RWPE2 (cell line): ENCODE results near the gene TERB1.
"Not testable (repeated sequence)": the region's sequence is repeated elsewhere in the genome, so short reads cannot be mapped to it uniquely, and the experiment has no call there.

Experiments used
- ATAC-seq: fragments of 200-7000 bp; cut with Tn5 transposase; 3 replicates; pipeline ENCODE4 v1.9.1; 2021; ENCODE audit warnings: low read depth
- DNase-seq: peaks from one replicate; pipeline ENCODE4 v3.0.0-alpha.2; 2020; ENCODE audit warnings: low spot score
- H3K27ac ChIP-seq: fragments of 450-650 bp; 2 replicates; pipeline ENCODE4 v1.5.1; 2017; ENCODE audit warnings: mild to moderate bottlenecking; ENCODE audit not compliant: poor library complexity, severe bottlenecking
- H3K27me3 ChIP-seq: fragments of 250-450 bp; sonication (Bioruptor Pico); 2 replicates; pipeline ENCODE4 v1.5.1; 2021; ENCODE audit warnings: mild to moderate bottlenecking, moderate library complexity; ENCODE audit not compliant: insufficient read depth, poor library complexity, severe bottlenecking
- H3K36me3 ChIP-seq: fragments of 250-450 bp; sonication (Bioruptor Pico); 2 replicates; pipeline ENCODE4 v1.5.1; 2020; ENCODE audit warnings: low read depth, mild to moderate bottlenecking, moderate library complexity
- H3K4me1 ChIP-seq: fragments of 250-450 bp; sonication (Bioruptor Pico); 2 replicates; pipeline ENCODE4 v1.5.1; 2021; ENCODE audit warnings: mild to moderate bottlenecking, moderate library complexity; ENCODE audit not compliant: insufficient read depth, poor library complexity, severe bottlenecking
- H3K4me3 ChIP-seq: fragments of 250-450 bp; sonication (Bioruptor Pico); 2 replicates; pipeline ENCODE4 v1.5.1; 2021; ENCODE audit warnings: mild to moderate bottlenecking, moderate library complexity; ENCODE audit not compliant: severe bottlenecking
- H3K9me3 ChIP-seq: fragments of 250-450 bp; sonication (Bioruptor Pico); 2 replicates; pipeline ENCODE4 v1.5.1; 2021; ENCODE audit warnings: mild to moderate bottlenecking, moderate library complexity; ENCODE audit not compliant: severe bottlenecking
- CTCF ChIP-seq: fragments of 450-650 bp; IDR thresholded peaks from one replicate; pipeline ENCODE4 v1.5.1; 2017; ENCODE audit warnings: mild to moderate bottlenecking, moderate library complexity; ENCODE audit not compliant: poor library complexity, severe bottlenecking

TERB1 gene

DNA sequence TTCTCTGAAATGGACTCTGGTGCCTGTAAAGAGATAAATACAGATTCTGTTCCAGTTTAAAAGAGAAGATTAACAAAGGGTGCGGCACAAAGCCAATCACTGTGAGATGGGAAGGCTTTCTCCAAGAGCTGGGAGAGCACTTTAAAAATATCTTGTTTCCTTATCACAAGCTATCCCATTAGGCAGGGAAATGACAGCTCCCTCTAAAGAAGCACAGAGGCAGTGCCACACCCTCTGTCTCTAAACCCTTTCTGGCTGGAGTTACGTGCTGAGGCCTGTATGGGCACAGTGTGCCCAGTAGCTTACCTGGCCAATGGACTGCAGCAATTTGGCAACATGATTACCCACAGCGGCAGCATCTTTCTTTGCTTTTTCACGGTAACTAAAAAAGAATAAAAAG lies 9.0 kb upstream of the TERB1 start:
- H3K27ac ChIP-seq: no peak overlapping the region
- ATAC-seq: peak; percentile 67; the same call in 2 of the 3 replicates
- no peak overlapping the region for H3K4me3 ChIP-seq
- TF ChIP-seq CTCF: no peak
- no peaks in the 10 kb centered on the region for H3K27me3 ChIP-seq
- H3K4me1 ChIP-seq: no peaks in the 10 kb centered on the region
- peaks cover 89% of the 10 kb centered on the region for H3K36me3 ChIP-seq
- DNase-seq: no peak
- H3K9me3 ChIP-seq: no peaks in the 10 kb centered on the region

DNA sequence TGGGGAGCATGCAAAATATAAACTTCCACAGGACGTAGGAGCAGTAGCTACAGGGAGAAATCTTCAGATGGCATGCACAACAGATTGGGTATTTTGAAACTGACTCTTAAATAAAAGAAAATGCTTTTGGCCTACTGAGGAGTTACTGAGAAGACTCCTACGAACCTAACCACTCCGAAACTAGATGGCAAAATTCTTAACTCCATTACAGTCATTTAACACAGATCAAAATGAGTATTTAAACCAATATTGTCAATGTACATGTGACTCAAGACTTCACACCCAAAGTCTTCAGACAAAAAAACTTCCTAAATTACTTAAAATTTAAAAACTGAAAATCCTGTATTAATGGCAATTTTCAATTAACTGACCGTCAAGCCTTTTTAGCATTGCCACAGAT lies 8.4 kb upstream of the TERB1 start:
- H3K27ac ChIP-seq: no peak overlapping the region
- DNase-seq (no peak), ATAC-seq (no peak)
- no peak for TF ChIP-seq CTCF
- H3K36me3 ChIP-seq: peaks cover 89% of the 10 kb centered on the region
- H3K27me3 ChIP-seq: no peaks in the 10 kb centered on the region
- no peak overlapping the region for H3K4me3 ChIP-seq
- H3K4me1 ChIP-seq: no peaks in the 10 kb centered on the region
- H3K9me3 ChIP-seq: no peaks in the 10 kb centered on the region

GRCh38 chr16:66802159-66802558 lies 775 bp upstream of the TERB1 start:
- Histone ChIP-seq H3K9me3 (no peaks in the 10 kb centered on the region), H3K4me1 (no peaks in the 10 kb centered on the region), H3K27me3 (no peaks in the 10 kb centered on the region), H3K36me3 (peaks cover 52% of the 10 kb centered on the region), H3K4me3 (no peak overlapping the region), H3K27ac (no peak overlapping the region)
- no peak for TF ChIP-seq CTCF
- no peak for ATAC-seq
- no peak for DNase-seq

DNA sequence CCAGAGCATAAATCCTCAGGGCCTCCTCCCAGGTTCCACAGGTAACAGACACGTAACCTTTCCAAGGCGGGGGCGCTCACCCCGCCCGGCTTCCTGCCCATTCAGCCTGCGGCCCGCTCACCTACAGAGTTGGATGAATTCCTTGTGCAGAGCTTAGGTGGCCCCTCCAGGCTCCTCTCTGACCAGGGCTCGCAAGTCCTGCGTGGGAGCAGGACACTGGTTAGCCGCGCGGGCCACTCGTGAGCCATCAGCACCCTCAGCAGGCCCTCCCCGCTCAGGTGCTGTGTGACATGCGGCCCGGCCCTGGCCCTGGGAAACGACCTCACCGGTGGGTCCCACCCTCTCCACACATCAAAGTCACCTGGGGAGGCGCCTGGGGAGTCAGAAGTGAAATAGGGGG lies 528 bp downstream of the TERB1 start:
- DNase-seq: no peak
- no peaks in the 10 kb centered on the region for H3K27me3 ChIP-seq
- H3K27ac ChIP-seq: no peak overlapping the region
- no peaks in the 10 kb centered on the region for H3K9me3 ChIP-seq
- H3K4me1 ChIP-seq: no peaks in the 10 kb centered on the region
- no peak overlapping the region for H3K4me3 ChIP-seq
- ATAC-seq: no peak
- no peak for TF ChIP-seq CTCF
- H3K36me3 ChIP-seq: peaks cover 39% of the 10 kb centered on the region

DNA sequence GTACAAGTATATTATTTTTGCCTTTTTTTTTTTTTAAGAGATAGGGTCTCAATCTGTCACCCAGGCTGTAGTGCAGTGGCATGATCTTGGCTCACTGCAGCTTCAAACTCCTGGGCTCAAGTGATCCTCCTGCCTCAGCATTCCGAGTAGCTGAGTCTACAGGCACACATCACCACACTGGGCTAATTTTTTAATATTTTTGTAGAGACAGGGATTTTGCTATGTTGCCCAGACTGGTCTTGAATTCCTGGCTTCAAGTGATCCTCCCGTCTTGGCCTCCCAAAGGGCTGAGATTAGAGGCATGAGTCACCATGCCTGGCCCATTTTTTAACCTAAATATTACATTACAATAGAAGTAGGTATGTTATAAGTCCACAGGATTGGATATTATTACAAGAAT lies 3.2 kb downstream of the TERB1 start:
- DNase-seq (no peak), ATAC-seq (no peak)
- H3K36me3 ChIP-seq: peaks cover 12% of the 10 kb centered on the region
- no peaks in the 10 kb centered on the region for H3K9me3 ChIP-seq
- H3K27me3 ChIP-seq: no peaks in the 10 kb centered on the region
- H3K4me1 ChIP-seq: no peaks in the 10 kb centered on the region
- H3K4me3 ChIP-seq: no peak overlapping the region
- TF ChIP-seq CTCF: no peak
- H3K27ac ChIP-seq: no peak overlapping the region

GRCh38 chr16:66793984-66794383 lies 7.4 kb downstream of the TERB1 start:
- not testable (repeated sequence) for ATAC-seq, H3K9me3 ChIP-seq, DNase-seq, H3K27me3 ChIP-seq, H3K4me3 ChIP-seq, H3K36me3 ChIP-seq, H3K27ac ChIP-seq, H3K4me1 ChIP-seq
